Sigmoid colon (tissue), 7 donors: ENCODE data around the gene RNF212. TPM values are rescaled to one million over a fixed set of nuclear protein-coding genes. Genes with fewer than 3 reads are reported as not detected.

Experiments used
- DNase-seq: peaks from one replicate; pipeline ENCODE4 v3.0.0-alpha.2; 2019
- H3K27ac ChIP-seq, 4 donors: fragments of 200-600 bp; sonication (generic); one replicate each; pipeline ENCODE4 v1.5.1; 2016 to 2019; ENCODE audit warnings: mild to moderate bottlenecking in 1 of 4
- H3K27me3 ChIP-seq, 3 donors: fragments of 200-600 bp; sonication (generic); one replicate each; pipeline ENCODE4 v1.5.1; 2019; ENCODE audit warnings: mild to moderate bottlenecking in 1 of 3
- H3K36me3 ChIP-seq, 4 donors: fragments of 200-600 bp; sonication (generic); one replicate each; pipeline ENCODE4 v1.5.1; 2016 to 2019
- H3K4me1 ChIP-seq, 4 donors: fragments of 200-600 bp; sonication (generic); one replicate each; pipeline ENCODE4 v1.5.1; 2017 to 2019
- H3K4me3 ChIP-seq, 4 donors: fragments of 200-600 bp; sonication (generic); one replicate each; pipeline ENCODE4 v1.5.1; 2017 to 2019; ENCODE audit warnings: mild to moderate bottlenecking in 2 of 4, moderate library complexity in 1 of 4
- H3K9me3 ChIP-seq, 4 donors: fragments of 200-600 bp in 3 of 4; sonication (generic) in 3 of 4; one replicate each; pipeline versions ENCODE4 v1.5.1 to v1.6.1; 2013 to 2019
- EP300 ChIP-seq, 4 donors: sonication (generic); formaldehyde crosslinking; IDR thresholded peaks; one replicate each; pipeline ENCODE4 v1.6.1; 2017; ENCODE audit warnings: antibody characterized with exemption in 4 of 4
- POLR2A ChIP-seq, 2 donors: fragments of 450-650 bp; IDR thresholded peaks; one replicate each; pipeline ENCODE4 v1.6.1; 2016; ENCODE audit warnings: antibody characterized with exemption in 2 of 2, mild to moderate bottlenecking in 2 of 2, moderate library complexity in 2 of 2
- POLR2AphosphoS5 ChIP-seq, 4 donors: sonication (generic); formaldehyde crosslinking; IDR thresholded peaks; one replicate each; pipeline ENCODE4 v1.6.1; 2017; ENCODE audit warnings: antibody characterized with exemption in 4 of 4
- WGBS, 2 donors: extraction: QIAGEN DNeasy Blood & Tissue Kit; methylation state at CpG; one replicate each; pipeline ENCODE4 v1.1.7; 2013; 5-methylcytosine and 5-hydroxymethylcytosine counted together
- intact Hi-C: fragments of 100-400 bp; cut with DNase I; formaldehyde crosslinking; loops from one replicate; pipeline ENCODE4 v1.15.1; 2023
- polyA plus RNA-seq, 3 donors: library from polyadenylated mRNA; stranded (reverse); fragments of 200-250 nt; gene quantifications; one replicate each; pipeline ENCODE4 v1.2.3, GENCODE V29; 2013
- total RNA-seq, 4 donors: library from RNA; depleted of rRNA; stranded (reverse); fragments of >200 nt; gene quantifications; one replicate each; pipeline ENCODE4 v1.1.0, GENCODE V29; 2016
- TF ChIP-seq, protein P1 (sequence below), 4 experiments: fragments of 450-650 bp in 3 of 4; fragments of 200-600 bp in 1 of 4; IDR thresholded peaks; one replicate each; pipeline ENCODE4 v1.5.1; 2016 to 2019; ENCODE audit warnings: antibody characterized with exemption in 4 of 4, mild to moderate bottlenecking in 3 of 4, moderate library complexity in 2 of 4
- donor health status: healthy with polysubstance abuse.
- donor health status: Bipolar disorder and iron deficiency.
- donor health status: healthy.

The RNF212 gene
- total and polyA plus RNA-seq, 7 donors, result 0.60 to 12.8 (median 4.0) TPM; not detected in 1

DNA sequence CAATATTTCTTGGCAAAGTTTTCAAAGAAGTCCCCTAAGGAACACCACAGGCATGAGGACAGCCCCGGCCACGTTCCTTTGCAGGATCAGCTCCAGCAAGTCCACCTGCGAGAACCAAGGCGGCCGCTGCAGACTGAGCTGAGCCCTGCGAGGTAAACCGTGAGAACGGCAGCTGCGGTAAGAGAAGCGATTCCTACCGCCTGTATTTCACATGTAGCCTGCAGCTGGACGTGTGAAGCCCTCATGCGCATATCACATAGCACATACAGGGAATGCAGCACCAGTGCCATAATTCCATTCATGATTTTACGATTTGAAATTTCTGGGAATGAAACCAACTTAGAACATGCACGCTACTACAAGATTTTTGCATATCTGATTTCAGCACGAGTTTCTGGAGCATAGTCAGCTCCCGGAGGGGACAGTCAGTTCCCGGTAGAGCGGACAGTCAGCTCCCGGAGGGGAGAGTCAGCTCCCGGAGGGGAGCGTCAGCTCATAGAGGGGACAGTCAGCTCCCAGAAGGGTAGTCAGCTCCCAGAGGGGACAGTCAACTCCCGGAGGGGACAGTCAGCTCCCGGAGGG, 60.2 kb downstream of the RNF212 start:
- peaks cover 9 to 94% (median 56%) of the 10 kb centered on the region in 3 donors for H3K27me3 ChIP-seq
- H3K4me3 ChIP-seq, result no peak overlapping the region
- no peaks in the 10 kb centered on the region for H3K9me3 ChIP-seq
- DNase-seq, result peak; percentile 56
- 48 to 67% methylated on average over 24 of the region's 24 CpGs for WGBS, 2 donors
- H3K4me1 ChIP-seq, result peaks cover 0 to 19% (median 10%) of the 10 kb centered on the region in 4 donors
- intact Hi-C loops, result no loop called here
- no peaks in the 10 kb centered on the region for H3K36me3 ChIP-seq
- TF ChIP-seq EP300 (IDR thresholded peaks at IDR 0.05) (no peak), POLR2A (IDR thresholded peaks at IDR 0.05) (no peak), POLR2AphosphoS5 (IDR thresholded peaks at IDR 0.05) (peak in 1 of 4 donors; percentile 6)
- TF ChIP-seq, protein P1, sequence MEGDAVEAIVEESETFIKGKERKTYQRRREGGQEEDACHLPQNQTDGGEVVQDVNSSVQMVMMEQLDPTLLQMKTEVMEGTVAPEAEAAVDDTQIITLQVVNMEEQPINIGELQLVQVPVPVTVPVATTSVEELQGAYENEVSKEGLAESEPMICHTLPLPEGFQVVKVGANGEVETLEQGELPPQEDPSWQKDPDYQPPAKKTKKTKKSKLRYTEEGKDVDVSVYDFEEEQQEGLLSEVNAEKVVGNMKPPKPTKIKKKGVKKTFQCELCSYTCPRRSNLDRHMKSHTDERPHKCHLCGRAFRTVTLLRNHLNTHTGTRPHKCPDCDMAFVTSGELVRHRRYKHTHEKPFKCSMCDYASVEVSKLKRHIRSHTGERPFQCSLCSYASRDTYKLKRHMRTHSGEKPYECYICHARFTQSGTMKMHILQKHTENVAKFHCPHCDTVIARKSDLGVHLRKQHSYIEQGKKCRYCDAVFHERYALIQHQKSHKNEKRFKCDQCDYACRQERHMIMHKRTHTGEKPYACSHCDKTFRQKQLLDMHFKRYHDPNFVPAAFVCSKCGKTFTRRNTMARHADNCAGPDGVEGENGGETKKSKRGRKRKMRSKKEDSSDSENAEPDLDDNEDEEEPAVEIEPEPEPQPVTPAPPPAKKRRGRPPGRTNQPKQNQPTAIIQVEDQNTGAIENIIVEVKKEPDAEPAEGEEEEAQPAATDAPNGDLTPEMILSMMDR (IDR thresholded peaks at IDR 0.05), result no peak
- H3K27ac ChIP-seq, result no peak overlapping the region

DNA sequence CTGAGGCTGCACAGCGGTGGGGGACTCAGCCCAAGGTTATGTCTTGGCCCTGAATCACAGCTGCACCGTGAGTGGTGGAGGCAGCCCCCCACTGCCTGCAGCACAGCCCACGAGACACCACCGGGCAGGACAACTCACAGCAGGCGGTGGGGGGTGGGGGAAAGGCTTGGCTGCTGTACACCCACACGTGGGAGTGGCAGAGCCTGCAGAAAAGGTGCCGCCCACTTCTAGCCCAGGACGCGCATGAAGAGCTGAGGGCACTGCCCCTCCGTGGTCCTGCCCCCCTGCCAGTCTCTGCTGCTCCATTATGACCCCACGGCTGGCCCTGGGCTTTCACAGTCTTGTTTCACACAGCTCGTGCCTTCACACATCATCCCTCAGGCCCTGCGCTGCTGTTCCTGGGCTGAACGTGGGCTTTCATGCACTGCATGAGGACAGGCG, 61.1 kb downstream of the RNF212 start:
- no peak for TF ChIP-seq POLR2AphosphoS5 (IDR thresholded peaks at IDR 0.05)
- TF ChIP-seq POLR2A (IDR thresholded peaks at IDR 0.05), result no peak
- TF ChIP-seq, protein P1 (IDR thresholded peaks at IDR 0.05), result no peak
- TF ChIP-seq EP300 (IDR thresholded peaks at IDR 0.05), result no peak
- intact Hi-C loops, result no loop called here
- no peaks in the 10 kb centered on the region for H3K9me3 ChIP-seq
- WGBS, 2 donors, result 61 to 80% methylated on average over 15 of the region's 15 CpGs
- peak; percentile 40 for DNase-seq
- H3K27me3 ChIP-seq, result peaks cover 9 to 91% (median 51%) of the 10 kb centered on the region in 3 donors
- H3K36me3 ChIP-seq, result no peaks in the 10 kb centered on the region
- peaks cover 0 to 25% (median 14%) of the 10 kb centered on the region in 4 donors for H3K4me1 ChIP-seq
- no peak overlapping the region for H3K27ac ChIP-seq
- H3K4me3 ChIP-seq, result no peak overlapping the region

DNA sequence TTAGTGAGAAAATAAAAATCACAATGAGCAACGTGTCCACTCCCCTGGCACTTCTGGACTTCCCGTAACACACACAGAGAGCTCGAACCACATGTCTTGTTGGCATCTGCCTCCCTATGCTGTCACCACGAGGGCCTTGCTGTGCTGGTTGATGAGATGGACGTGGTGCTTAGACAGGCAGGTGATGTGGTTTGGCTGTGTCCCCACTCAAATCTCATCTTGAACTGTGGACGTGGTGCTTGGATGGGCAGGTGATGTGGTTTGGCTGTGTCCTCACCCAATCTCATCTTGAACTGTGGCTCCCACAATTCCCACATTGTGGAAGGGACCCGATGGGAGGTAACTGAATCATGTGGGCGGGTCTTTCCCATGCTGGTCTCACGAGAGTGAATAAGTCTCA, 61.9 kb downstream of the RNF212 start:
- Histone ChIP-seq H3K4me1 (peaks cover 0 to 31% (median 20%) of the 10 kb centered on the region in 4 donors), H3K36me3 (no peaks in the 10 kb centered on the region), H3K9me3 (no peaks in the 10 kb centered on the region), H3K27ac (no peak overlapping the region), H3K4me3 (no peak overlapping the region), H3K27me3 (peaks cover 9 to 89% (median 48%) of the 10 kb centered on the region in 3 donors)
- intact Hi-C loops, result no loop called here
- DNase-seq, result peak; percentile 8
- TF ChIP-seq EP300 (IDR thresholded peaks at IDR 0.05) (no peak), POLR2A (IDR thresholded peaks at IDR 0.05) (no peak), POLR2AphosphoS5 (IDR thresholded peaks at IDR 0.05) (no peak)
- TF ChIP-seq, protein P1 (IDR thresholded peaks at IDR 0.05), result no peak
- 74 to 82% methylated on average over 9 of the region's 9 CpGs for WGBS, 2 donors

DNA sequence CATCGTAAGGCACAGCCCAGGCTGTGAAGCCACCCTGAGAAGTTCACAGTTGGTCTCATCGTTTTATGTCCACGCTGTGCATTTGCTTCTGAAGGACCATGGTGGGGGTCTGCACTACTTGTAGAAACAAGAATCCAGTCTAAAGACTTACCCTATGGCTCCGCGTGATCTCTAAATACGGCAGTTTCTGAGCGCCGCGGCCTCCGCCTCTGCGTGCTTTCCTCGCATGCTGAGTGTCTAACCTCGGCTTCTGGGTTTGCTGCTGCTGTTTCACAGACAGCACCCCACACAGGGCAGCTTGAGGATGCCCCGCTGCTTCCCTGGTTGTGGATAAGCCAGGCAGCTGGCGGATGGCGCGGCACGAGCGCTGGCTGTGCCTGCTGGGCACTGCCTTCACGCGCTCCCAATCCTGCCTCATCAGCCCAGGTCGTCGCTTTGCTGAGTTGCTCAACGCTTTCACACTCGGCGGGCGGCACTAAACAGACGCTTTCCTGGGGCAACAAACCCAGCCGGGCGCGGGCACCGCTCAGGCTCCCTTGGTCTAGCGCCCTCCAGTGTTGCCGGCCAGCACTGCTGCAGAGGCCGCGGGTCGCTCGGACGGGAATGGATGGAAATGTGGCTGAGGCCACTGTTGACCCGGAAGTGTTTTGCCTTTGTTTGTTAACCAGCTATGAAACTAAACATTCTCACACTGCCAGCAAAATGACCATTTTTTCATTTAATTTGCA, 62.7 kb downstream of the RNF212 start:
- Histone ChIP-seq H3K4me1 (peaks cover 0 to 28% (median 20%) of the 10 kb centered on the region in 4 donors), H3K36me3 (no peaks in the 10 kb centered on the region), H3K4me3 (no peak overlapping the region), H3K9me3 (no peaks in the 10 kb centered on the region), H3K27ac (no peak overlapping the region), H3K27me3 (peaks cover 6 to 85% (median 42%) of the 10 kb centered on the region in 3 donors)
- peak; percentile 61 for DNase-seq
- intact Hi-C loops, result no loop called here
- 71 to 81% methylated on average over 40 of the region's 40 CpGs for WGBS, 2 donors
- TF ChIP-seq EP300 (IDR thresholded peaks at IDR 0.05) (no peak), POLR2AphosphoS5 (IDR thresholded peaks at IDR 0.05) (no peak), POLR2A (IDR thresholded peaks at IDR 0.05) (no peak)
- TF ChIP-seq, protein P1 (IDR thresholded peaks at IDR 0.05), result no peak
